PFSK-1 (cell line): ENCODE results near the gene CDKL2.

Source experiments
- FOXP2 ChIP-seq: optimal IDR thresholded peaks from 2 replicates; pipeline ENCODE3; 2011; ENCODE audit warnings: borderline replicate concordance, control low read depth, inconsistent platforms; ENCODE audit not compliant: insufficient read depth; ENCODE audit errors: extremely low read length, extremely low read depth
- POLR2AphosphoS5 ChIP-seq: IDR thresholded peaks from 2 replicates; pipeline ENCODE4 v1.6.1; 2012; ENCODE audit warnings: low read depth, mild to moderate bottlenecking, control low read depth, low read length, moderate library complexity
- REST ChIP-seq, 2 experiments: IDR thresholded peaks; 2 replicates each; pipeline versions ENCODE4 v1.6.1 to v1.8.0; 2011 to 2012; ENCODE audit warnings: low read depth in 2 of 2, low read length in 2 of 2, control low read depth in 1 of 2, inconsistent platforms in 1 of 2, mild to moderate bottlenecking in 1 of 2, moderate library complexity in 1 of 2; ENCODE audit not compliant: insufficient read depth in 1 of 2
- SIN3A ChIP-seq: IDR thresholded peaks from 2 replicates; pipeline ENCODE4 v1.6.1; 2012; ENCODE audit warnings: mild to moderate bottlenecking, low read length, moderate library complexity, borderline replicate concordance; ENCODE audit not compliant: insufficient read depth
- TAF1 ChIP-seq: IDR thresholded peaks from 2 replicates; pipeline ENCODE4 v1.6.1; 2012; ENCODE audit warnings: low read length, control low read depth, borderline replicate concordance; ENCODE audit not compliant: insufficient read depth

Gene CDKL2

GRCh38 chr4:75599647-75600046, 30.7 kb downstream of the CDKL2 start:
- TF ChIP-seq SIN3A: no peak
- no peak for TF ChIP-seq TAF1
- TF ChIP-seq REST (IDR thresholded peaks at IDR 0.05; ENCODE audit: insufficient read depth in 1 of 2, low read depth in 2 of 2, low read length in 2 of 2): no peak
- no peak for TF ChIP-seq FOXP2
- no peak for TF ChIP-seq POLR2AphosphoS5

GRCh38 chr4:75598390-75598789, 31.9 kb downstream of the CDKL2 start:
- TF ChIP-seq SIN3A (no peak), REST (IDR thresholded peaks at IDR 0.05; ENCODE audit: insufficient read depth in 1 of 2, low read depth in 2 of 2, low read length in 2 of 2) (no peak)

- TF ChIP-seq SIN3A (no peak), TAF1 (no peak), POLR2AphosphoS5 (no peak), REST (IDR thresholded peaks at IDR 0.05; ENCODE audit: insufficient read depth in 1 of 2, low read depth in 2 of 2, low read length in 2 of 2) (no peak), FOXP2 (no peak)
These were observed 34.3 kb downstream of the CDKL2 start for GRCh38 chr4:75596061-75596460.

GRCh38 chr4:75593393-75593792, 36.9 kb downstream of the CDKL2 start:
- TF ChIP-seq SIN3A (no peak), TAF1 (no peak), FOXP2 (no peak), REST (IDR thresholded peaks at IDR 0.05; ENCODE audit: insufficient read depth in 1 of 2, low read depth in 2 of 2, low read length in 2 of 2) (no peak), POLR2AphosphoS5 (no peak)

GRCh38 chr4:75584067-75584466, 46.3 kb downstream of the CDKL2 start:
- no peak for TF ChIP-seq SIN3A
- no peak for TF ChIP-seq FOXP2
- TF ChIP-seq TAF1: no peak
- no peak for TF ChIP-seq REST (IDR thresholded peaks at IDR 0.05; ENCODE audit: insufficient read depth in 1 of 2, low read depth in 2 of 2, low read length in 2 of 2)
- TF ChIP-seq POLR2AphosphoS5: no peak
